Stimulated activated CD4-positive, alpha-beta T cell treated with anti-CD3 and anti-CD28 coated beads, Interleukin-2, amount 100 ng/mL, for 4 hours (primary cell): ENCODE data around the gene CCDC167.
"Not testable (repeated sequence)": the region's sequence is repeated elsewhere in the genome, so short reads cannot be mapped to it uniquely, and the experiment has no call there.

Experiments used
- DNase-seq: peaks from one replicate; pipeline ENCODE4 v3.0.0-alpha.2; 2020; ENCODE audit warnings: low read depth

Gene CCDC167

DNA sequence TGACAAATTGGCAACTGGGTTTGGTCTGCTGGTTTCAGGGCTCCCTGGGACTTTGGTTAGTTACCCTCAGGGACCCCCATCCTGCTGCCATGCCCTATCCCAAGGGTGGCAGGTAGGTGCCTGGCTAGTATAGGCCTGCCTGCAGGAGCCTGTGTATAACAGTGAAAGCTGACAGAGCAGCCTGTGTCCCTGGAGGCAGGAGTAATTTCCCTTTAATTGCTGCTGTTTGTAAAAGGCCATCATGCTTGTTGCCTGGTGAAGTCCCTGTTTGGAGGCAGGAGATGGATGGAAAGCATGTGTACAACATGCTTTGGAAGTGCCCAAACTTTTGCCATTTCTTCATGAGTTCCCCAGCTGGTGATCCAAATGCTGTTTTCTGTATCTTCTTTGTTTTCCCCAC is 36.6 kb downstream of the CCDC167 start:
- DNase-seq = no peak

DNA sequence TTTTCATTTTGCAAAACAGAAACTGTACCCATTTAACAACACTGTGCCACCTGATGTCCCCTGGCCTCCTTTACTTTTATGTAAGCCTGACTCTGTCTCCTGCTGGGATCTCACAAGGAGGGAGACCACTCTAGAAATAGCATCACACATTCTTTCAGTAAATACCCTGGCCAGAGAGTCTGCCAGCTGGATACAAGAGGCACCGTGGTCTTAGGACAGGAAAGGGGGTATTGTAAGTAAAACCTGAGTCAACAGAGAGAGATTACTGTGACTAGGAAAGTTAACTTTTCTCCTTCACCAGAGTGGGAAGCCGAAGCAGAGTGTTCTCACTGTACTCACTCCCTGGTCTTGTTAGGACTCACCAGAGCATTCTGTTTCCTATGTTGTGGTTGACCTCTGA is 38.9 kb downstream of the CCDC167 start:
- DNase-seq = no peak

GRCh38 chr6:37459981-37460800 is 39.5 kb downstream of the CCDC167 start:
- no peak for DNase-seq

DNA sequence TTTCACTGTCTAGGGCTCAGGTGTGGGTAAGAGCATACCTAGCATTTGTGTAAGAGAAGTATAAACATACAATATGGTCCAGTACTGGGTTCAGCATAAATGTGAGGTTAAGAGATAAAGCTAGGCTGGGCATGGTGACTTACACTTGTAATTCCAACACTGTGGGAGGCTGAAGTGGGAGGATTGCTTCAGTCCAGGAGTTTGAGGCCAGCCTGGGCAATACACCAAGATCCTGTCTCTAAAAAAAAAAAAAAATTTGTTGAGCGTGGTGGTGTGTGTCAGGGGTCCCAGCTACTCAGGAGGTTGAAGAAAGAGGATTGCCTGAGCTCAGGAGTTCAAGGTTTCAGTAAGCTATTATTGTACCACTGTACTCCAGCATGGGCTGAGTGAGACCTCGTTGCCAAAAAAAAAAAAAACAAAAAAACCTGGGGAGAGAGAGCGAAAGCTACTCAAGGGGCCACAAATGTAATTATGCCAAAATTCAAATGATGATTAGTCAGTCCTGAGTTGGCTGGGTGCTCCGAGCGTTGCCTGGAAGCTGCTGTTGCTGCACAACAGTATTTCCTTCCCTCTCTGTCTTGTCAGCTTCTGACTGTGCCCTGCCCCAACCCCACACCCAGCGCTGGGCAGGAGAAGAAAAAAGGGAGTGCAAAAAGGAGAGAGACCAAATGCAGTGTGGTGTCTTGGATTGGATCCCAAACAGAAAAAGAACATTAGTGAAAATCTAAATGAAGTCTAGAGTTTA is 42.7 kb downstream of the CCDC167 start:
- no peak for DNase-seq

DNA sequence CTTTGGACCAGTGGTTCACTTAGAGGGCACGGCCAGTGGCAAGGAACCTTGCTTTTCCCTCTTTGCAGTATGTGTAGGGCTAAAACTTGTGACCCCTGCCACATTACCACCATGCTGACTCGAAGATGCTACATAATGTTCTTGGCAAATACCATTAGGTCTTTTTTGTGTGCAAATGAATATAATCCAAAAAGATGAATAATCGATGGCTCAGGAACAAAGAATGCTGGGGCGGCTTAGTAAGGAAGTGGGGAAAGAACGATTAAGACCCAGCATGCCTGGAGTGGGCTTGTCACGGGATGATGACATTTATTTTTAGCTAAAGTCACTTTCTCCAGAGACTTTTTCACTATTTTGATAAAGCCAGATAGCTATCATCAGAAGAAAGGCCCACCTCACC is 43.6 kb downstream of the CCDC167 start:
- DNase-seq = no peak

- DNase-seq = no peak
These were observed 45.1 kb downstream of the CCDC167 start for GRCh38 chr6:37454420-37455140.

DNA sequence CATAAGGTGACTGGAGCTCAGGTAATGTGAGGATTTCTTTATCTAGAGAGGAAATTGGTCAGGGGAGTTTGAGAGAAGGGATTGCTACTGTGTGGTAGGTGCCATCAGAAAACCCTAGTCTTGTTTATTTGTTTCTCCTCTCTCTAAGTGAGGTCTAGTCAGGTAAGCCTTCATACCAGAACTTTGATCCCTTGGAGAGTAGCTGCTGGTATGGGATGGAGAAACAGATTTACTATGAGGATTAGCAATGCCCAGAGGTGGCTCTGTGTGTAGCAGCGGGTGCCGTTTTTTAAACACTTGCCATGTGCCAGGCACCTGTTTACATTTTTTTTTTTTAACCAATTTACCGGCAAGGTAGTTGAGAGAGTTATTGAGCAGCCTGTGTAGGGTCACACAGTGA is 47.2 kb downstream of the CCDC167 start:
- DNase-seq = no peak

- no peak for DNase-seq
These were observed 48.1 kb downstream of the CCDC167 start for GRCh38 chr6:37451441-37452193.

- no peak for DNase-seq
These were observed 49.7 kb downstream of the CCDC167 start for GRCh38 chr6:37449984-37450383.

DNA sequence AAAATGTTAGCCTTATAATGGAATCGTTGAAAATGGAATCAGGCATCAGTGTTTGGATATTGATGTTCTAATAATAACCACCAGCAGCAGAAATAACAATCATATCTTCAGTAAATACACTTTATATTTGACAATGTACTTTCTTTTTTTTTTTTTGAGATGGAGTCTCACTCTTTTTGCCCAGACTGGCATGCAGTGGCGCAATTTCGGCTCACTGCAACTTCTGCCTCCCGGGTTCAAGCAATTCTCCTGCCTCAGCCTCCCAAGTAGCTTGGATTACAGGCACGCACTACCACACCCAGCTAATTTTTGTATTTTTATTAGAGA is 56.5 kb downstream of the CCDC167 start:
- DNase-seq = not testable (repeated sequence)

GRCh38 chr6:37442416-37443215 is 57.1 kb downstream of the CCDC167 start:
- no peak for DNase-seq

DNA sequence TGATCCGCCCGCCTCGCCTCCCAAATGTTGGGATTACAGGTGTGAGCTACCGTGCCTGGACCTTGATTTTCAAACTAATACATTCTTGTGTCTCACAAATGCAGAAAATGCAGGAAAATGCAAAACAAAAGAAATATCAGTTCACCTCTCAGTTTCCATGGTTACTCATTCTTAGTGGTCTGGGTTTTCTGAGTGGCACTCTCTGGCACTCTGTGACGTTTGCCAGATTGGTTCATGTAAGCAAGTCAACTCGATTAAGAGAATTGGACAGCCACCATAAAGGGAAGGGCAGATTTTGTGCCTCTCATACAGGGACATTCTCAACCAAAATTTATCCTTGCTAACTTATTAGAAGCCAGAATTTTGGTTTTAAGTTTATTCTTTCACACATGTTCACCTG is 58.0 kb downstream of the CCDC167 start:
- DNase-seq = no peak

- no peak for DNase-seq
These were observed 60.8 kb downstream of the CCDC167 start for GRCh38 chr6:37438930-37439329.

GRCh38 chr6:37435816-37436215 is 63.9 kb downstream of the CCDC167 start:
- DNase-seq = no peak

DNA sequence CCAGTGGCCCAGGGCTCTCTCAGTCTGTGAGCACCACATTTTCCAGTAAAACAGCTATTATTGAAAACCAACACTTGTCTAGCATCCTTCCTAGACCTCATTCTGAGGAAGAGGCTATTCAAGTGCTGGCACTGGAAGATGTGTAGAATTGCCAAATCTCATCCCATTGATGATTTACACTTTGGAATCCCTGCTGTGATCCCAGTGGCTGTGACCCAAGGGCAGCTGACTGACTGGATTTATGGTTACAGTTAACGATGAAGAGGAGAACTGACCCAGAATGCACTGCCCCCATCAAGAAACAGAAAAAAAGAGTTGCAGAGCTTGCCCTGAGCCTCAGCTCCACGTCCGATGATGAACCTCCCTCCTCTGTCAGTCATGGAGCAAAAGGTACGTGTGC is 64.3 kb downstream of the CCDC167 start:
- DNase-seq = no peak

- DNase-seq = peak; percentile 13
These were observed 65.9 kb downstream of the CCDC167 start for GRCh38 chr6:37433657-37434271.
